ENCODE measurements around the gene MAP2.

The MAP2 gene

DNA sequence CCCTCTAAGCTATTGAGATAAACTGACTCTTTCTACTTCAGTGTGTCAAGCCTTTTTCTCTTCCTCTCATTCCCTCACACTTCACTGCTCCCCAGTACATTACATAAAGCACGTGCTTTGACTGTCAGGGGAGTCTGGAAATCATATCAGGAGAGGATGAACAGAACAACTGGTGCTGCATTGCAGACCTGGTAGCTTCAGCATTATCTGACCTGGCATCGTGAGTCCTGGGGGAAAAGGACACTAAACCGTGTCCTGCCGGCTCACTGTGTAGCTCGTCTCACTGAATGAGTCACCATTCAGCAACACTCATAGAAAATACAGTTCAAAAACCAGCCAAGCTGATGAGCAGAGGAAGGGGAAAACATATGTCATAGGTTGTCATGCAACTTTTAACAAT, 239.3 kb downstream of the MAP2 start:
- no peak for DNase-seq

DNA sequence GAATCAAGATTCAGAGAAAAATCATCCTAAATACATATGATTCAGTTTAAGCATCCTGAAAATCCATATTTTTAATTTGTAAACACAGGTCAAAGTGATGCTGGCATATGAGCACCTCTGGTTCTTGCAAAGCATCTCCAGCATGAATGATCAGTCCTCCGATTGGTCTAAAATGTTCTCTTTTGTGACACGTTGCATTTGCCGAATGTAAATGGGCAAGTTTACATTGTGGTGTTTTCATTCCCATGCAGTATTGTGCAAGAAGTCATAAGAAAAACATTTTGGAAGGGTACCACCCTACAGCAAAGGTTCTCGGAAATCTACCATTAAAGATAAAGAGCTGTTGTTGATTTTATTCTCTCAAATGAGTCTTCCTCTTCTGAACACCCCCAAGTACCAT, 239.8 kb downstream of the MAP2 start:
- DNase-seq, result no peak

DNA sequence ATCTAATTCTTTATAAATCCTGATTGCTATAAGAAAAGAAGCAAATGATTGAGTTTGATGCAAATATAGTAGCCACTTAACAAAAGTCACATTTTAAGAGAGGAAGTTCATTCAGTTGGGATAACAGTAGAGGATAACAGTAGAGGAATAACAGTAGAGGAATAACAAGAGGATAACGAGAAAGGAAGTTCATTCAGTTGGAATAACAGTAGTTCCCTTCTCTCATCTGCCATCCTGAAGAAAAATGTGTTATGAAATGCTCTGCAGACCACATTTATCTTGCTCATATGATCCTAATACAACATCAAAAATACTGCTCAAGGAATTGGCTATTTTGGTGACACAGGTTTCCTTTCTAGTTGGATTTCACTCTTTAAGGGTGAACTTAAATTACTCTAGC, 242.4 kb downstream of the MAP2 start:
- no peak for DNase-seq

DNA sequence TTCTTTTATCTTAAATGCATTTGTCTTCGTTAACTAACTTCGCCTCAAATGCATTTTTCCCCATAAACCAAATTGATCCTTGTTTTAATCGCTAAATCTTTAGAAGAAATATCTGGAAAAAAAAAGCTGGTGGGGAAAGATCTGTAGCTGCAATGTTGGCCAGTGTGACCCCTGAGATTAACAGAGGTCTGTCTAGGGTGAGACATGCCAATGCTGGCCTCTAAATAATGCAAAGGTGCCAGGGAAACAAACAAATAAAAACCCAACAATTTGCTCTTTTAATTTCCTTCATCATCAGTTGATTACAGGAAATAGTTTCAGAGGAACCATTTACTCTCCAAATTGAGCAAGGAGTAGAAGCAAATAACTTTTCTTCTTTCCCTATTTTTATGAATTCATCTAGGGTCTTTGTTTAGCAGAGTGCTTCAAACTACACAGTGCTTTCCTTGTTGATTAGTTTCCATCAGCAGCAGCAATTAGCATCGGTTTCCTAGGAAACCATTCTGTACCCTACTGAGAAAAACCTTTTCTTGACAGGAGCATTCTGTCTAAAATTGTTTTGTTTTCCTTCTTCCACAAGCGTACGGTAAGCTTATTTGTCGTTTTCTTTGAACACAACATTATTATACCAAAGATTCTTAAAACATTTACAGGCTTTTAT, 247.3 kb downstream of the MAP2 start:
- no peak for DNase-seq

DNA sequence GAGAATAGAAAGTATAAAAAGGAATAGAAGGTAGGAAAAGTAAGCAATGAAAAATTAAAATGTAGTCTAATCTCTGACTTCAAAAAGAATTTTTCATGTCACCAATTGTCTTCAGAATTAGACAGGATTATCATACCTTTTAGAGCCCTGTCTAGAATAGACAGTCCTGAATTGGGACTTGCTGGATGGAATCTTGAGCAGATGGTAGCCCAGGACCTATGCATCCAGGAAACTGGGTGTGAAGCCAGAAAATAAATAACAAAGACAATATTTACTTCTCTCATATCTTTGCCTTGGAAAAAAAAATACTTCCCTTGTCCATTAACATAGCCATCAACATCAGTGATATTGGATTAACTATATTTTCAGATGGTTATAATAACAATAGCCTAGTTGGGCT, 250.0 kb downstream of the MAP2 start:
- no peak for DNase-seq

DNA sequence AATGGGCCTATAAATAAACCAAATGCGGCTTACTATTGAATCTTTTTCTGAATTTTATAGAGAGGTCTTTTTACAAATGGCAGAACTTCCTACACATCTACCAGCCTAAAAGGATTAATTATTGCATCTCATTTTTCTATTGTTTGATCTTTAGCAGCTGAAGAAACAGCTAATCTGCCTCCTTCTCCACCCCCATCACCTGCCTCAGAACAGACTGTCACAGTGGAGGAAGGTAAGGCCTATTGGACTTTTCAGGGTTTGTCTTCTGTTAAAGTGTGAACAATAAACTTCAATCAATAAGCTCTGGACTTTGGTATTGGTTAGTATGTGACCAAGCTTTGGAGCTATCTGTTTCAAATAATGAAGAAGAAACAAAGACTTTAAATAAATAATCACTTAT, 256.7 kb downstream of the MAP2 start:
- no peak for DNase-seq

DNA sequence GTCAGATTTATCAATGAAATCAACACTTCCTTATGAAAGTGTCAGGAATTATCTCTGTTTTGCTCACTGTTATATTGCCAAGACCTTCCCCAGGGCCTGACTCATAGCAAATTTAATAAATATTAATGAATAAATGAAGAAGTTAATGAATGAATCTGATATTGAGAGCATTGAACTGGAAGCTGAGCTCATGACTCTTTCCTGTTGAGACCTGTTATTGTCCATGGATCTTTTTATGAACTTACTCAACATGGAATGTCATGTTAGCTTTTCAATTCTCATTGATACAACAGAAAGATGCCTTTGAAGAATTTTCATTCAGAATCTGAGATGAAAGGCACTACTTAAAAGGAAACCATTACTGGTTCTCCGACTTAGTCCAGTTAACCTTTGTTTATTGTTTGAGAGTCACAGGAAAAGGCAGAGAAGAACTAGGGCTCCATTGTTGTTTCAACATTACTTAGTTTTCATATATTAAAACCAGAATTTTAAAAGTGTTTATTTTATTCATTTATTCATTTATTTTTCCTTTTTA, 257.4 kb downstream of the MAP2 start:
- DNase-seq, result no peak

DNA sequence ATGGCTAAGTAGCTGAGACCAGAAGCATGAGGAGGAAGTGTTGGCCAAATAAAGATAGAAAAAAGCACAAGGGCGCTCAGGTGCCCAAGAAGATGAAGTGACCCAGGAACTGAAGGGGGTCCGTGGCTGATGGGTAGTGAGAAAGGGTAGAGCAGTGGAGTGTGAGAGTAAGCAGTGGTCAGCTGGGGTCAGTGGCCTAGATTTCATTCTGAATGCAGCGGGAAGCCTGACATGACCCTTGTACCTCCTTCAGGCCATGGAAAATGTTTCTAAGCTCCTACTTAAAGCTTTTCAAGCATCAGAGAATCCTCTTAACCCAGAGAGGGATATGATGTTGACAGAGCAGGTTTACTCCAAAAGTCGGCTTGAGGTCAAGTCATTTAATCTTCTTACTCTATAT, 258.8 kb downstream of the MAP2 start:
- DNase-seq, result no peak

DNA sequence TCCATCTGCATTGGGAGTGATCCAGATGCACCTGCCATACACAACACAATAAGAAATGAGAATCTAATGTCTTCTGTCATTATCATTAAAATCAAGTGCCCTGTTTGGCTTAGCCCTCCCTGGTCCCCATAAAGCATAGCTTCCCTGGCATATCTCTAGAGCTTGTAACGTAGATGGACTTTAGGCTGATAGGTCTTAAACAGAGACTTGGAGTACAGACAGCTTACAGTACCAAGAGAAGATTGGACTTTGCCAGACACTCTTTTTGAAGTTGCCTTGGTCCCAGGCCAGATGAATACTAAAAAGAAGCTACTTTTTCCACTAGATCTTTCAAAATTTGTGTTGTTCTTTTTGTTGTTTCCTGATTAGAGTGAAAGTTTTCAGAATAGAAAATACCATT, 261.5 kb downstream of the MAP2 start:
- no peak for DNase-seq

DNA sequence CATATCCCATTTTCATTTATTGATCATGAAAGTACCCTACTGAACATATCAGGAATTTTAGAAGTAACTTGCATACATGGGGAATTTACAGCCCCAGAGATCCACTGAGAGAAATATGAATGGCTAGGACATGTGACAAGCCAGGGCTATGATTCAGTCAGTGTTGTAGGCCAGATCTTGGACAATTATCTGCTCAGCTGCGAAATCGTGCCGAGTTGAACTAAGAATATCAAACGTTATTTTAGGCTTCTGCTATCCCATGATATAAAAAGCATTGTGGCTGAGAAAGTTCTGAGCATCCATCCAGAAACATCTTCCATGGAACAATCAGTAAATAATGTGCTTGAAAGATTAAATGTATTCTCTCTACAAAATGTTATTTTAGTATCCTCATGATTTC, 262.1 kb downstream of the MAP2 start:
- no peak for DNase-seq

DNA sequence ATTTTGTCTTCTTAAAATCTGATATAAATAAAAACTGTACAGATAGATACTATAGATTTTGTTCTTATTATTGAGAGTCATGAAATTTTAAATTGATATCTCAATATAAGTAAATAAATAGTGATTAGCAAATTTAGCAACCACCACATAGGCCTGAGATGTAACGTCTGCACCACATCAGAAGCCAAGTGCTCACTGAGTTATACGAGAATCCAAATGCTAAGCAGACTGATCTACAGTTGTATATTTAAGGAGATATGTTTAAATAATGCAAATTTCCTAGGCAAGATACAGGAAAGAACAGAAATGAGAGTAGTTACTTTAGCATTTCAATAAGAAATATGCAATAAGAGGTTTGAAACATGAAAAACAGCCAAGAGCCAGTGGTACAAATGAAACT, 262.6 kb downstream of the MAP2 start:
- DNase-seq, result no peak

DNA sequence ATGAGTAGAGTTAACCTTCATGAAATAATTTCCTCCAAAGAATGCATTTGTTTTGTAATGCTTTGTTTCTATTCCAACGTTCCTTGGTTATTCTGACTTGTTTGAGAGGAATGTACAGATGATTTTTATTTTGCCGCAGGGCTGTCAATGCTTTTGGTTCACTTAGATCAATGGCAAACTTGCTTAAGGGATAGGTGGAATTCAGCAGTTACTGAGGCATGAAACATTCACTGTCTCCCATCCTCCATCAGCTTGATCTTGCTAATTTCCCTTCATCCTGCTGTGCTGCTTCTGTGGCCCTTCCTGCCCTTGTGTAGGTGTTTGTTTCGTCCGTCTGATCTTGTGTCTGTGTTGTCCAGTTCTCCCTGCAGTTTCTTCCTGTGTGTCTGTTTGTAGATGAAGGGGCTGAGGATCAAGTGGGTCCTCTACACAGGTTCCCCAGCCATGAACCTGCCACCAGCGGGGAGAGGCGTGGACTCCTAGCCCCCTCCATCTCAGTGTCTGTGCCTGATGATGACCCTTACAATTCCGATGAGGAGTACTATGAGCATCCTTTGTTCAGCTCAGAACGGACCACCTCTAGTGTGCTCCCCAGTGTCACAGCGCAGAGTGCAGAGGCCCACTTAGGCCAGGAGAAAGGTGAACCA, 263.6 kb downstream of the MAP2 start:
- DNase-seq, result no peak

DNA sequence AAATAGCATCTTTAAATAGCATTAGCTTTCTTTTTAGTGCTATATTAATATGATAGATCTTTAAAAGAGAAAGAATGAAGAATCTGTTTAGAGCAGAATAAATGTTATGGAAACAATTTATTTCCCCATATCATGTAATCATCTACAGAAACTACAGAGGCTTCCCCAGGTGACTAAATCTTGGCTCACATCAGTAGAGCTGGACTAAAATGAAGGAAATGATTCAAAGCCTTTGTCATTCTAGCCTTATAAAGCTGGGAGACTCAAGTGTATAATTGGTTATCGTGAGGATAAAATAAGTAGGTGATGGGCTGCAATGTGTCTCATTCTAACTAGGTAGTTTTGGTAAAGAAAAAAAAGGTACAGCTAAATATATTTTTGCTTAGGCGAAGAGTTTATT, 264.5 kb downstream of the MAP2 start:
- DNase-seq, result no peak

DNA sequence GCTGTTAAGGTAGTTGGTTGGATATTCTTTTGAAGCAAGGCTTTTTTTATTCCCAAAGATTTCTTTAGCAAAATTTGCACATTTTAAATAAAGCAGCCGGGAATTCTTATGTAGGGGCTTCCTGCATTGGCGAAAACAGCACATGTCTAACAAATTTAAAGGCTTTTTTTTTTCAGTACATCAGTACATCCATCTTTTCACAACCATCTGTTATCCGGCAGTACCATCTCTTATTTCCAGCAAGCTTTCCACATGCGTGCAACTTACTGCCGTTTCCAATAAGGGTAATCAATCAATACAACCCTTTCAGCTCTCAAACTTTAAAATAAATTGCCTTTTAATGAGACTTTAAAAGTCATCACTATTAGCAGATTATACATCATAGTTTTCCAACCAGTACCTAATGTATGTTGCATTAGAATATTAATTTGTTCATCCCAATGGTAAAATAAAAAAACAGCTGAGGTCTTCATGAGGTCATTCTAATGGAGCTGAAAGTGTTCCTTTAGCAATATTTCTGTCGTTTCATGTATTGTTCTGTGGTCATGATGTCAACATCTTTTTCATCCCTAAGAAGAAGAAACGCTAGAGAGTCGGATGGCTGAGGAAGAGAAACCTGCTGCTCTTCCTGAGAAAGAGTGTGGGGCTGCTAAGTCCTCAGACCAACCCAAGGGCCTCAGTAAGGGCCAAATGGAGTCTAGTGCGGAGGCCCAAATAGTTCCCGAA, 266.3 kb downstream of the MAP2 start:
- no peak for DNase-seq

DNA sequence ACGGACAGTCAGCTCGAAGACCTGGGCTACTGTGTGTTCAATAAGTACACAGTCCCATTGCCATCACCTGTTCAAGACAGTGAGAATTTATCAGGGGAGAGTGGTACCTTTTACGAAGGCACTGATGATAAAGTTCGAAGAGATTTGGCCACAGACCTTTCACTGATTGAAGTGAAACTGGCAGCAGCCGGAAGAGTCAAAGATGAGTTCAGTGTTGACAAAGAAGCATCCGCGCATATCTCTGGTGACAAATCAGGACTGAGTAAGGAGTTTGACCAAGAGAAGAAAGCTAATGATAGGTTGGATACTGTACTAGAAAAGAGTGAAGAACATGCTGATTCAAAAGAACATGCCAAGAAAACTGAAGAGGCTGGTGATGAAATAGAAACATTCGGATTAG, 270.9 kb downstream of the MAP2 start:
- no peak for DNase-seq

DNA sequence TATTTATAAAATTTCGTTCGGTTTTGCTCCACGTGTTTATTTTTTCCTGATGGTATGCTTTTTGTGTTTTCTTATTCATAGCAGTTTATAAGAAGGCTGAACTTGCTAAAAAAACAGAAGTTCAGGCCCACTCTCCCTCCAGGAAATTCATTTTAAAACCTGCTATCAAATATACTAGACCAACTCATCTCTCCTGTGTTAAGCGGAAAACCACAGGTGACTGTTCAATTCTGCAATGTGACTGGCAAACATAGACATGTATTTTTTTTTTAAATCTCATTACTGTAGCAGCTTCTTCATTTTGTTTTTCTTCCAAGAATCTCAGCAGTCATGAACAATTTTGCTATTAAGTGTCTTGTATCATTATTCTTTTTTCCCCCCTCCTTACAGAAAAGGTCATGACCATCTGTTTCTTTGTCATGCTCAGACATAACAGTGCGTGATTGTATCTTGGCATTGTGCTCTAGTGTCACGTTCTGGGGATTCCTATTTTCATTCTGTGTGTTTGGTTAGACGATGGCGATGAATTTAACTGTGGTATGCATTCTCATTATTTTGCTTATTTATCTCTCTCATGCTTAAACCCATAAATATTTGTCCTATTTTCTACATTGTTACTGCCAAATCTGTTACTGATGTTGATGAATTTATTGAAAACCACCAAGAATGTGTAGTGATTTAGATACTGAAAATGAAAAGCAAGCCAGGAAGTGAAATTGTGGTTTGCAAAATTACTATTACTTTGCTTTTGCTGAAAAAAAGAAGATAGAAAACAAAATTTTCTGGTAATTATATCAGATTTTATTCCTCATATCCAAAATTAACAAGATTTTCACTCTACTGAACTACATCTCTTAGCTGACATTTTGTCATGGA, 273.2 kb downstream of the MAP2 start:
- no peak for DNase-seq

DNA sequence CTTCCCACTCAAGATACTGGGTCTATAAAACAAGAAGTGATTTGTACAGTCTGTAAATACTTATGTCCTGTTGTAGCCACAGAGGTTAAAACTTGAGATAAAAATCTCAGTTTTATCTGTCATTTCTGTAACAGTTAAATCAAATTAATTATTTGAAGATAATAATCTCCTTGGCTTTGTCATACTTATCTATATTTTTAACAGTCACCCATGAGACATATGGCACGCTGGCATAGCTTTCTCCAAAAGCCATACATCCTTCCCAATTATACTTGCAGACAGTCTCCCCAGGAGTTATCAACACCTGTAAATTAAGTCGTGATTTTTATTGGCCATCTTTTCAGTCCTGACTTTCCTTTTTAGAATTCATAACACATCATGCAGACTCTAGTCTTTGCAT, 278.9 kb downstream of the MAP2 start:
- DNase-seq, result no peak

DNA sequence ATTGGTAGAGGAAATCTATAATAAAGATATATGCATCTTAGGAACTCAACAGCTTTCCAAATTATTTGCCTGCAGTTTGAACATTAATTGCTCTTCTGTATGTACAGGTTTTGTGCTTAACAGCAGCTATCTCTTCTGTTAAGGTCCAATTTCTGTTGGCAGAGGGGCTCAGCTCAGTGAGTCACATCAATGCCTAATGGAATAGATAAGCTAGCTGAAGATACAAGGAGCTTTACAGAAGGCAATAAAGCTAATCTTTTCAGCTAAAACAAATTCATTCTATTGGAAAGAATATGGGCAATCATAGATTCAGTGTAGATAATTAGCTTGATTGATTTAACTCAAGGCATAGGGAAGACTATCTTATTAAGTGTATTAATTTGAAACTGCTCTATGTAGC, 289.4 kb downstream of the MAP2 start:
- DNase-seq, result no peak

DNA sequence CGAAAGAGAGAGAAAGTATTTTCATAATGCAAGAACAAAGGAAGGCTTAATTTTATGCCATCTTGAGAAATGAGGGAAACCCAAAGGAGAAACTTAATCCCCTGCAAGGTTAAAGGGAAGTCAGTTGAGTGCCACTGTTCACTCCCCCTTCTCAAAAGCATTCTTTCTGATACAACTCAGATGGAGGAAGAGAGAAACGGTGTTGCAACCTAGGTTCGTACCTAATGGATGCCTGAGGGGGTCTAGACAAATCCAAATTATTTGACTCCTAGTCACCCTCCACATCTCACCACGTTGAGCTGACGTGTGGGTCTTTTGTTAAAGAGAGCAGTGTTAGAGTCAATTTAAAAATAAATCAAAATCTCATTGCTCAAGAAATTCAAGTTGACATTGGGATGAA, 295.2 kb downstream of the MAP2 start:
- no peak for DNase-seq

DNA sequence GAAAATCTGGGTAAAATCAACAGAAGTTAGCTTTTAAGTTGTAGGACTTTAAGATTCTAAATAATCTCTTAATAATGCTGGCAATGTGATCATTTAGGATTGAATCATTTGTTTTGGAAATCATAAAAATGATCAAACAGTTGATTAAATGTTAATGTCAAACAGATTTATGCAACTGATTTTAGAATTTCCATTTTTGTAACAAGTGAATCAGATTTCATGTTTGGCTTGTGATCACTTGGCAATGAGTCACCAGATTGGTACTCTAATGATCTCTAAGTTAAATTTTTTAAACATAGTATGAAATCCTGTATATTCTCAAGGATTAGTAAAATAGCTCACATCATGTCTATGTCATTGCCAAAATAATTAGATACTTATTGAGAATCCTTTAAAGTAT, 297.6 kb downstream of the MAP2 start:
- no peak for DNase-seq

DNA sequence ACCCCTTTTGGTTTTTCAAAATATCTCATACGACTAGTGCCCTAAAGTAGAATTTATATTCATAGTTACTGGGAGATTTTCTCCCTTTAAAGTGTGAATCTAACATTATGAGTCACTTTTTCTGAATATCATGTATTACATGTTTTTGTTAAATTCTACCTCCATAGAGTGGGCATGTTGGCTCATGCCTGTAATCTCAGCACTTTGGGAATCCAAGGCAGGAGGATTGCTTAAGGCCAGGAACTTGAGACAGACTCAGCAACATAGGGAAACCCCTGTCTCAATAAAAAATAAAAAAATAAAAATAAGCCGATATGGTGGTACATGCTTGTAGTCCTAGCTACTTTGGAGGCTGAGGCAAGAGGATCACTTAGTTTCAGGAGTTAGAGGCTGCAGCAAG, 302.5 kb downstream of the MAP2 start:
- DNase-seq, result no peak

DNA sequence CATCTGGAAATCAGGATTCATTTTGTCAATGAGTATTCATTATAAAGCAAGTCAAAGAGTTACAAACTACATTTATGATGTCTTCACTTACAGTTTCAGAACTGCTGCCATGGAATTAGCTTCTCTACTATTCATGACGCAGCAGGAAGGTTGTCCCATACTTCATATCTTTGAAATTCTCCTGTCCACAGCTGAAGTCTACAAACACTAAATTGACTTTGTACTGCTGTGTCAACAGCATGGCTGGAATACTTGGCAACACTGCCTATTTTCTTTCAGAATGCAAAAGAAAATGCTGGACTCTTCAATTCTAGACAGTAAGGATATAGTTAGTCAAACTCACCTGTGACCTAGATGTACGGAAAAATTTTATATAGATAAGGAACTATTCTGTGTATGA, 303.2 kb downstream of the MAP2 start:
- no peak for DNase-seq

DNA sequence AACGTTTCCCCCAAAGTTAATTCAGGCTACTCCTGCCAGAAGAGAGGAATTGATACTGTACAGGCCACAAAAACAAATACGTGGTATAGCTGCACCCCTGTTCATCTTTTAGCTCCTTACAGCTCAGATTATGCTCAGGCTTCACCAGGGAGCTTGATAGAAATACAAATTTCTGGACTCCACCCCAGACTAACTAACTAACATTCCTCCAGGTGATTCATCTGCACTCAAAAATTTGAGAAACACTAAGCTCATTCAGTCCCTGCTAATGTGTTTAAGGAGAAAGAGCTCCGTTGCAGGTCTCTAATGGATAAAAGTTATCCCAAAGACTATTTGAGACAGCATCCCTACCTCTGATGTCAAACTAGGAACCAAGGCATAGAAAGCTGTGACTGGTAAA, 311.0 kb downstream of the MAP2 start:
- DNase-seq, result no peak

Measured in right forelimb (tissue), 1 donor.